ENCODE data around the gene HMGXB4. TPM values are rescaled to one million over a fixed set of nuclear protein-coding genes. Genes with fewer than 3 reads are reported as not detected.

The HMGXB4 gene
- total RNA-seq, 1 experiment from 2014 or later = 19.1 TPM

Small RNAs within 50 kb of the gene (small RNA-seq; reads per million reads assigned to genes)
- gene MIR3909 (0.59 reads per million, percentile 14 among the genes with 10 or more reads in this experiment), gene MIR6069 (not detected), gene RNU7-167P (not detected)

Other genes starting within 250 kb of the HMGXB4 start
- not detected in 2 replicates for gene ISX, start 191.3 kb upstream of the HMGXB4 start, total RNA-seq (2014; rRNA removed; shearing (Covaris generic); ENCODE audit: low replicate concordance)
- gene TOM1, start 42.4 kb downstream of the HMGXB4 start, total RNA-seq (2014; rRNA removed; shearing (Covaris generic); ENCODE audit: low replicate concordance) = 8.3 and 21.7 TPM in 2 replicates
- gene HMOX1, start 123.6 kb downstream of the HMGXB4 start, total RNA-seq (2014; rRNA removed; shearing (Covaris generic); ENCODE audit: low replicate concordance) = 1.3 and 1.8 TPM in 2 replicates
- 83.7 and 97.4 TPM in 2 replicates for gene MCM5, start 142.6 kb downstream of the HMGXB4 start, total RNA-seq (2014; rRNA removed; shearing (Covaris generic); ENCODE audit: low replicate concordance)

Data from Karpas-422 (cell line).